ENCODE data around the gene WFDC10A. TPM values are rescaled to one million over a fixed set of nuclear protein-coding genes. Genes with fewer than 3 reads are reported as not detected.

WFDC10A gene
- total and polyA plus RNA-seq, 9 of the 15 experiments (the other 6 are each of a cell fraction or from before 2014, with no cell fraction given), result not detected

DNA sequence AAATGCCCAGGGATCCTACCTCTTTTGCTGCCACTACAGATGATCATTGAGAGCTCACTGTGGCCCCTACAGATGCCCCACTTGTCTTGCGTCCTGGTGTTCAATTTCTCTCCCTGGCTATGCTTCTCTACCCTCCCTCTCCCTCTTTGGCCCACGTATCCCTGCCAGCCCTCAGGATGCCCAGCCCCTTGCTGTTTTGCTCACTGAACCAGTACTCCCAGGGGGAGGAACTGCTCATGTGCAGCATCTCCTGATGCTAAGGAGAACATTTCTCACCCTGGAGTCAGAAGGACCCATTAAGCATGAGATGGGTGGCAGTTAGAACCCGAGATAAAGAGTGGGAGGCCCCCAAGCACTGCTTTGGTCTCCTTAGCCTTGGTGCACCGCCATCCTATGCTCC, 1.6 kb downstream of the WFDC10A start, which contains the start of gene WFDC9 (continued):
- TF ChIP-seq MXD1 (CRISPR knock-in tag; IDR thresholded peaks at IDR 0.05; ENCODE audit: borderline replicate concordance, poor library complexity, severe bottlenecking) (no peak), SP1 (CRISPR knock-in tag; IDR thresholded peaks at IDR 0.05) (no peak), CBX5 (IDR thresholded peaks at IDR 0.05; ENCODE audit: borderline replicate concordance, low read depth) (no peak)
- TF ChIP-seq, protein P1, sequence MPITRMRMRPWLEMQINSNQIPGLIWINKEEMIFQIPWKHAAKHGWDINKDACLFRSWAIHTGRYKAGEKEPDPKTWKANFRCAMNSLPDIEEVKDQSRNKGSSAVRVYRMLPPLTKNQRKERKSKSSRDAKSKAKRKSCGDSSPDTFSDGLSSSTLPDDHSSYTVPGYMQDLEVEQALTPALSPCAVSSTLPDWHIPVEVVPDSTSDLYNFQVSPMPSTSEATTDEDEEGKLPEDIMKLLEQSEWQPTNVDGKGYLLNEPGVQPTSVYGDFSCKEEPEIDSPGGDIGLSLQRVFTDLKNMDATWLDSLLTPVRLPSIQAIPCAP (CRISPR knock-in tag; IDR thresholded peaks at IDR 0.05; ENCODE audit: borderline replicate concordance), result no peak

GRCh38 chr20:45636513-45636912, 7.0 kb downstream of the WFDC10A start:
- Histone ChIP-seq H3K36me3 (ENCODE audit: control insufficient read depth, insufficient read depth, low read length) (no peaks in the 10 kb centered on the region), H3K79me2 (ENCODE audit: control insufficient read depth, insufficient read depth, low read length) (no peaks in the 10 kb centered on the region), H3K4me2 (ENCODE audit: insufficient read depth, low read length) (no peak overlapping the region), H3K4me1 (replicated peaks in 1 of 2; ENCODE audit: control insufficient read depth in 2 of 2, insufficient read depth in 2 of 2, low read length in 2 of 2) (no peaks in the 10 kb centered on the region), H3K27ac (ENCODE audit: extremely low read depth, low read depth, low read length) (no peak overlapping the region), H3K27me3 (ENCODE audit: control insufficient read depth in 2 of 2, insufficient read depth in 2 of 2, low read length in 2 of 2) (peaks cover 0 to 9% of the 10 kb centered on the region in 2 experiments; a peak in 1 of 5 replicates), H3K4me3 (no peak overlapping the region), H2AFZ (ENCODE audit: low read depth, low read length) (no peak overlapping the region), H3K9me3 (replicated peaks; ENCODE audit: control insufficient read depth, insufficient read depth, low read depth, low read length) (no peaks in the 10 kb centered on the region), H4K20me1 (replicated peaks; ENCODE audit: control insufficient read depth, insufficient read depth, low read length) (no peaks in the 10 kb centered on the region), H3K9ac (ENCODE audit: insufficient read depth in 1 of 2, low read depth in 2 of 2, low read length in 2 of 2) (no peak overlapping the region), H3K9me1 (ENCODE audit: control insufficient read depth, insufficient read depth, low read length) (no peaks in the 10 kb centered on the region)
- intact Hi-C loops (cut with micrococcal nuclease) (no loop called here), in situ Hi-C loops (cut with MboI) (no loop called here)
- DNase-seq (ENCODE audit: extremely low read depth in 1 of 4, low spot score in 3 of 4), result no peak
- ChIA-PET POLR2A (no interaction called here), CTCF (ENCODE audit: low intra/inter-chr PET ratio) (no interaction called here)
- no TSS peak for BruUV-seq (replicated peaks)
- no peak for FAIRE-seq
- WGBS (ENCODE audit: insufficient coverage, low coverage, missing lambda C conversion rate), result 0% methylated on average over 1 of the region's 1 CpG
- ATAC-seq, result no peak
- TF ChIP-seq HDAC1 (IDR thresholded peaks at IDR 0.05), result no peak
- TF ChIP-seq C11orf30 (IDR thresholded peaks at IDR 0.05; ENCODE audit: low read depth), result no peak
- no peak for TF ChIP-seq NR1H2 (CRISPR knock-in tag; IDR thresholded peaks at IDR 0.05)
- no peak for TF ChIP-seq DNMT1 (IDR thresholded peaks at IDR 0.05)
- no peak for TF ChIP-seq HNRNPH1 (optimal IDR thresholded peaks at IDR 0.05; ENCODE audit: low read depth, low read length)
- TF ChIP-seq FUS (optimal IDR thresholded peaks at IDR 0.05; ENCODE audit: low read depth, low read length), result no peak
- TF ChIP-seq NBN (IDR thresholded peaks at IDR 0.05; ENCODE audit: low read depth), result no peak
- TF ChIP-seq, protein P2, sequence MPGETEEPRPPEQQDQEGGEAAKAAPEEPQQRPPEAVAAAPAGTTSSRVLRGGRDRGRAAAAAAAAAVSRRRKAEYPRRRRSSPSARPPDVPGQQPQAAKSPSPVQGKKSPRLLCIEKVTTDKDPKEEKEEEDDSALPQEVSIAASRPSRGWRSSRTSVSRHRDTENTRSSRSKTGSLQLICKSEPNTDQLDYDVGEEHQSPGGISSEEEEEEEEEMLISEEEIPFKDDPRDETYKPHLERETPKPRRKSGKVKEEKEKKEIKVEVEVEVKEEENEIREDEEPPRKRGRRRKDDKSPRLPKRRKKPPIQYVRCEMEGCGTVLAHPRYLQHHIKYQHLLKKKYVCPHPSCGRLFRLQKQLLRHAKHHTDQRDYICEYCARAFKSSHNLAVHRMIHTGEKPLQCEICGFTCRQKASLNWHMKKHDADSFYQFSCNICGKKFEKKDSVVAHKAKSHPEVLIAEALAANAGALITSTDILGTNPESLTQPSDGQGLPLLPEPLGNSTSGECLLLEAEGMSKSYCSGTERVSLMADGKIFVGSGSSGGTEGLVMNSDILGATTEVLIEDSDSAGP (CRISPR knock-in tag; IDR thresholded peaks at IDR 0.05), result no peak
- TF ChIP-seq NFIX (CRISPR knock-in tag; IDR thresholded peaks at IDR 0.05; ENCODE audit: low read depth), result no peak
- no peak for TF ChIP-seq TCF7L2 (IDR thresholded peaks at IDR 0.05; ENCODE audit: low read depth, low read length)
- TF ChIP-seq RBM34 (IDR thresholded peaks at IDR 0.05; ENCODE audit: borderline replicate concordance, insufficient read depth, low read length), result no peak
- TF ChIP-seq, protein P3, sequence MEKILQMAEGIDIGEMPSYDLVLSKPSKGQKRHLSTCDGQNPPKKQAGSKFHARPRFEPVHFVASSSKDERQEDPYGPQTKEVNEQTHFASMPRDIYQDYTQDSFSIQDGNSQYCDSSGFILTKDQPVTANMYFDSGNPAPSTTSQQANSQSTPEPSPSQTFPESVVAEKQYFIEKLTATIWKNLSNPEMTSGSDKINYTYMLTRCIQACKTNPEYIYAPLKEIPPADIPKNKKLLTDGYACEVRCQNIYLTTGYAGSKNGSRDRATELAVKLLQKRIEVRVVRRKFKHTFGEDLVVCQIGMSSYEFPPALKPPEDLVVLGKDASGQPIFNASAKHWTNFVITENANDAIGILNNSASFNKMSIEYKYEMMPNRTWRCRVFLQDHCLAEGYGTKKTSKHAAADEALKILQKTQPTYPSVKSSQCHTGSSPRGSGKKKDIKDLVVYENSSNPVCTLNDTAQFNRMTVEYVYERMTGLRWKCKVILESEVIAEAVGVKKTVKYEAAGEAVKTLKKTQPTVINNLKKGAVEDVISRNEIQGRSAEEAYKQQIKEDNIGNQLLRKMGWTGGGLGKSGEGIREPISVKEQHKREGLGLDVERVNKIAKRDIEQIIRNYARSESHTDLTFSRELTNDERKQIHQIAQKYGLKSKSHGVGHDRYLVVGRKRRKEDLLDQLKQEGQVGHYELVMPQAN (IDR thresholded peaks at IDR 0.05; ENCODE audit: borderline replicate concordance), result no peak

Measured in K562 (cell line).